ENCODE measurements around the gene HNRNPUL1.

Gene HNRNPUL1

GRCh38 chr19:41235480-41235879 lies 28.7 kb upstream of the HNRNPUL1 start:
- no peak for TF ChIP-seq CTCF (IDR thresholded peaks at IDR 0.05; ENCODE audit: extremely low read depth, insufficient read depth, missing control alignments)
- in situ Hi-C loops (cut with MboI; ENCODE audit: low pct_unique_long_range_greater_than_20kb, low sequenced_read_pairs, unreplicated experiment) = no loop called here
- no peak for DNase-seq (ENCODE audit: low spot score)

DNA sequence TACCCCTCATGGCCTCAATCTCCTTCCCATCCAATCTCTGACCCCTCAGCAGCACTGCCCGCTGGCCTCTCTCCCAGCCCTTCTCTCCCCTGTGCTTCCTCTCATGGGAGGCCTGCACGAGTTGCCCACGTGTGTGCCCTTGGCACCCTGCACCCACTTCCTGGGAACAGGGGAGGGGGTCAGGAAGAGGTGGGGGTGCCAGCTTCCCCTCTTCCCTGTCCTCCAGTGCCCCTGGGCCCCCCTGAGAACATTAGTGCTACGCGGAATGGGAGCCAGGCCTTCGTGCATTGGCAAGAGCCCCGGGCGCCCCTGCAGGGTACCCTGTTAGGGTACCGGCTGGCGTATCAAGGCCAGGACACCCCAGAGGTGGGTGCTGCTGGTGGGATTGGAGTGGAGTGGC lies 25.9 kb upstream of the HNRNPUL1 start:
- no peak for DNase-seq (ENCODE audit: low spot score)
- TF ChIP-seq CTCF (IDR thresholded peaks at IDR 0.05; ENCODE audit: extremely low read depth, insufficient read depth, missing control alignments) = no peak
- in situ Hi-C loops (cut with MboI; ENCODE audit: low pct_unique_long_range_greater_than_20kb, low sequenced_read_pairs, unreplicated experiment) = no loop called here

- in situ Hi-C loops (cut with MboI; ENCODE audit: low pct_unique_long_range_greater_than_20kb, low sequenced_read_pairs, unreplicated experiment) = no loop called here
- no peak for DNase-seq (ENCODE audit: low spot score)
- no peak for TF ChIP-seq CTCF (IDR thresholded peaks at IDR 0.05; ENCODE audit: extremely low read depth, insufficient read depth, missing control alignments)
Measured at GRCh38 chr19:41239363-41239762, 24.8 kb upstream of the HNRNPUL1 start.

DNA sequence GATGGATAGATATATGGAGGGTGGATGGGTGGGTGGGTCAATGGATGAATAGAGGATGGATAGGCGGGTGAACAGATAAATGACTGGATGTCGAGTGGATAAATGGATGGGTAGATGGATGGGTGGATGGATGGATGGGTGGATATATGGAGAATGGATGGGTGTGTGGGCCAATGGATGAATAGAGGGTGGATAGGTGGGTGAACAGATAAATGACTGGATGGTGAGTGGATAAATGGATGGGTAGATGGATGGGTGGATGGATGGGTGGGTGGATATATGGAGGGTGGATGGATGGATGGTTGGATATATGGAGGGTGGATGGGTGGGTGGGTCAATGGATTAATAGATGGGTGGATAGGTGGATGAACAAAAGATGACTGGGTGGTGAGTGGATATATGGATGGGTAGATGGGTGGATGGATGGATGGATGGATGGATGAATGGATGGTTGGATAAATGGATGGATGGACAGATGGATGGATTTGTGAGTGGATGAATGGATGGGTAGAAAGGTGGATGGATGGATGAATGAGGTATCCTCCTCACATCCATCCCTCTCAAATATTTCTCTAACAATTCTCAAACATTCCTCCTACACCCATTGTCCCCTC lies 24.1 kb upstream of the HNRNPUL1 start:
- TF ChIP-seq CTCF (IDR thresholded peaks at IDR 0.05; ENCODE audit: extremely low read depth, insufficient read depth, missing control alignments) = no peak
- in situ Hi-C loops (cut with MboI; ENCODE audit: low pct_unique_long_range_greater_than_20kb, low sequenced_read_pairs, unreplicated experiment) = no loop called here
- no peak for DNase-seq (ENCODE audit: low spot score)

GRCh38 chr19:41241859-41242258 lies 22.3 kb upstream of the HNRNPUL1 start:
- DNase-seq (ENCODE audit: low spot score) = no peak
- in situ Hi-C loops (cut with MboI; ENCODE audit: low pct_unique_long_range_greater_than_20kb, low sequenced_read_pairs, unreplicated experiment) = no loop called here
- no peak for TF ChIP-seq CTCF (IDR thresholded peaks at IDR 0.05; ENCODE audit: extremely low read depth, insufficient read depth, missing control alignments)

DNA sequence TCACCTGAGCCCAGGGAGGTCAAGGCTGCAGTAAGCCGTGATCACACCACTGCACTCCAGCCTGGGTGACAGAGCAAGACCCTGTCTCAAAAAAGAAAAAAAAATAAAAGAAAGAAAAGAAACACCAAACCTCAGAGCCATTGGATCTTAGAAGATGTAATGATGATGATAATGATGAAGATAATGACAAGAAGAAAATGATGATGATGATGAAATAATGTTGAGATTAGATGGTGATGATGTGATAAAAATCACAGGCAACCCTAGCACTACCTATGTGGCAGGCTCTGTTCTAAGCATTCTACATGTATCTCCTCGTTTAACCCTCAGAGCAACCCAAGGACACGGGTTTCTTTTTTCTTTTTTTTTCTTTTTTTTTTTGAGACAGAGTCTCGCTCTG lies 20.1 kb upstream of the HNRNPUL1 start:
- DNase-seq (ENCODE audit: low spot score) = no peak
- in situ Hi-C loops (cut with MboI; ENCODE audit: low pct_unique_long_range_greater_than_20kb, low sequenced_read_pairs, unreplicated experiment) = no loop called here
- TF ChIP-seq CTCF (IDR thresholded peaks at IDR 0.05; ENCODE audit: extremely low read depth, insufficient read depth, missing control alignments) = no peak

GRCh38 chr19:41245843-41246242 lies 18.3 kb upstream of the HNRNPUL1 start:
- no peak for DNase-seq (ENCODE audit: low spot score)
- in situ Hi-C loops (cut with MboI; ENCODE audit: low pct_unique_long_range_greater_than_20kb, low sequenced_read_pairs, unreplicated experiment) = no loop called here
- TF ChIP-seq CTCF (IDR thresholded peaks at IDR 0.05; ENCODE audit: extremely low read depth, insufficient read depth, missing control alignments) = no peak

Data from GM13977 (cell line).